Thoracic aorta (tissue), 2 donors: ENCODE measurements around the gene NCOA3. TPM values are rescaled to one million over a fixed set of nuclear protein-coding genes. Genes with fewer than 3 reads are reported as not detected.

Experiments used
- ATAC-seq: fragments of 150-250 bp; one replicate; pipeline ENCODE4 v1.8.0; 2017; ENCODE audit warnings: low read depth; ENCODE audit not compliant: insufficient number of reproducible peaks, low FRiP score
- DNase-seq: peaks from one replicate; pipeline ENCODE4 v3.0.0-alpha.2; 2020; ENCODE audit warnings: low spot score
- H3K27ac ChIP-seq, 2 donors: fragments of 200-600 bp; sonication (generic); 1 replicate in 1 of 2; 2 replicates in 1 of 2; pipeline ENCODE4 v1.5.1; 2016; ENCODE audit warnings: mild to moderate bottlenecking in 2 of 2, moderate library complexity in 2 of 2
- H3K27me3 ChIP-seq: fragments of 200-600 bp; sonication (generic); replicated peaks from 2 replicates; pipeline ENCODE4 v1.6.0; 2016; ENCODE audit warnings: mild to moderate bottlenecking; ENCODE audit not compliant: insufficient read depth
- H3K36me3 ChIP-seq: fragments of 200-600 bp; sonication (generic); one replicate; pipeline ENCODE4 v1.5.1; 2016
- H3K4me1 ChIP-seq, 2 donors: fragments of 200-600 bp; sonication (generic); 1 replicate in 1 of 2; 2 replicates in 1 of 2; pipeline versions ENCODE4 v1.5.1 to v1.6.0; 2016; ENCODE audit warnings: low read depth in 2 of 2, mild to moderate bottlenecking in 1 of 2; ENCODE audit not compliant: control insufficient read depth in 1 of 2
- H3K4me3 ChIP-seq: fragments of 200-600 bp; sonication (generic); 2 replicates; pipeline ENCODE4 v1.5.1; 2016; ENCODE audit warnings: mild to moderate bottlenecking
- H3K9me3 ChIP-seq: fragments of 200-600 bp; sonication (generic); 2 replicates; pipeline ENCODE4 v1.5.1; 2016
- CTCF ChIP-seq: fragments of 200-600 bp; sonication (generic); IDR thresholded peaks from one replicate; pipeline ENCODE4 v1.5.1; 2019; ENCODE audit warnings: antibody characterized with exemption
- total RNA-seq, 2 donors: library from RNA; depleted of rRNA; stranded (reverse); fragments of >200 nt; gene quantifications; one replicate each; pipeline versions ENCODE4 v1.1.0 to v1.2.3, GENCODE V29; 2016

Gene NCOA3
- total RNA-seq, 2 donors from 2014 or later: 44.3 to 68.1 TPM

GRCh38 chr20:47682916-47683315 is 181.2 kb downstream of the NCOA3 start:
- Histone ChIP-seq H3K27me3 (no peaks in the 10 kb centered on the region), H3K9me3 (no peaks in the 10 kb centered on the region), H3K4me1 (peaks cover 0 to 5% of the 10 kb centered on the region in 2 donors), H3K36me3 (no peaks in the 10 kb centered on the region), H3K27ac (no peak overlapping the region), H3K4me3 (no peak overlapping the region)
- ATAC-seq: no peak
- no peak for DNase-seq
- no peak for TF ChIP-seq CTCF

- no peaks in the 10 kb centered on the region for H3K9me3 ChIP-seq
- H3K27ac ChIP-seq: no peak overlapping the region
- DNase-seq: no peak
- peaks cover 0 to 5% of the 10 kb centered on the region in 2 donors for H3K4me1 ChIP-seq
- no peak for TF ChIP-seq CTCF
- H3K27me3 ChIP-seq: no peaks in the 10 kb centered on the region
- no peak for ATAC-seq
- no peak overlapping the region for H3K4me3 ChIP-seq
- no peaks in the 10 kb centered on the region for H3K36me3 ChIP-seq
Measured at GRCh38 chr20:47684306-47685080, 182.8 kb downstream of the NCOA3 start.

- H3K27ac ChIP-seq: no peak overlapping the region
Measured at GRCh38 chr20:47686545-47686944, 184.9 kb downstream of the NCOA3 start.

GRCh38 chr20:47687095-47687987 is 185.7 kb downstream of the NCOA3 start:
- H3K9me3 ChIP-seq: peaks cover 16% of the 10 kb centered on the region
- no peak for ATAC-seq
- no peak for DNase-seq
- H3K4me3 ChIP-seq: no peak overlapping the region
- no peaks in the 10 kb centered on the region for H3K27me3 ChIP-seq
- H3K36me3 ChIP-seq: no peaks in the 10 kb centered on the region
- no peak for TF ChIP-seq CTCF
- H3K4me1 ChIP-seq: peaks cover 0 to 5% of the 10 kb centered on the region in 2 donors
- no peak overlapping the region for H3K27ac ChIP-seq

More at GRCh38 chr20:47686545-47686944, 184.9 kb downstream of the NCOA3 start:
- no peak for TF ChIP-seq CTCF
- Histone ChIP-seq H3K36me3 (no peaks in the 10 kb centered on the region), H3K9me3 (peaks cover 8% of the 10 kb centered on the region), H3K4me1 (peaks cover 0 to 5% of the 10 kb centered on the region in 2 donors), H3K4me3 (no peak overlapping the region), H3K27me3 (no peaks in the 10 kb centered on the region)
- peak; percentile 35 for ATAC-seq
- no peak for DNase-seq
